Central memory CD4-positive, alpha-beta T cell (primary cell): ENCODE data around the gene PTPRG.

Source experiments
- DNase-seq: peaks from one replicate; pipeline ENCODE4 v3.0.0; 2022

PTPRG gene

DNA sequence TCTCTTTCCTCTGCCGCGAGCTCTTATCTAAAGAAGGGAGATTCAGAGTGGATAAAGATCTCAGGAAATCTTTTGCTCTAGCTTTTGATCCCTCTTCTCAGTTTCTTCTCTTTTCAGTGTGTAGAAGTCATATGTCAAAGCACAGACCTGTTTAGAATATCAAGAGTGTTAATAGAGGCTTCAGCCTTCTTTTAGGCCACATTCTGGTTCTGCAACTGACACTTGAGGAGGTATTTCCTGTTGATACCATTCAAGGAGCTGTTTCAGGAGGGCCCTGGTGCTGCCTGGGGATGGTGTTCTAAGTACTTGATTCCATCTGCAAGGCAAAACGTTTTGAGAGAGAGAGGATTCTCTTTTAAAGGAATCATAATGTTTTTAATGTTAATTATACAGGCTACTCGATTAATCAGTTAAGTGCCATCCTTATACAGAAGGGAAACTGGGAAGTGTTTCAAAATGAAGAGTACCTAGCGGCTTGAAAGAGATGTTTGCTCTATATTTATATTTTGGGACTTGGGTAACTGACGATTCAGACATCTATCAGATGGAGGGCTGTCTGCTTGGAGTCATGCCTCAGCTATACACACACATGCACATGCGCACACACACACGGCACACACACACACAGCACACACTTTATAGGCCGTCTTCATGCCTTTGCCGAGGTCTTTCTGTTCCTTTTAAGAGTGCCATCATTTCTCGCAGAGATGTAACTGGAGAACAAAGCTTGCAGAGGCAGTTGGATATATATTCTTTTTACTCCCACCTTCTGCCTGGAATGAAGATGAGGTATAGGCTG is 313.9 kb downstream of the PTPRG start:
- DNase-seq = no peak

- DNase-seq = no peak
Observed at GRCh38 chr3:61875976-61876671, 314.8 kb downstream of the PTPRG start.

DNA sequence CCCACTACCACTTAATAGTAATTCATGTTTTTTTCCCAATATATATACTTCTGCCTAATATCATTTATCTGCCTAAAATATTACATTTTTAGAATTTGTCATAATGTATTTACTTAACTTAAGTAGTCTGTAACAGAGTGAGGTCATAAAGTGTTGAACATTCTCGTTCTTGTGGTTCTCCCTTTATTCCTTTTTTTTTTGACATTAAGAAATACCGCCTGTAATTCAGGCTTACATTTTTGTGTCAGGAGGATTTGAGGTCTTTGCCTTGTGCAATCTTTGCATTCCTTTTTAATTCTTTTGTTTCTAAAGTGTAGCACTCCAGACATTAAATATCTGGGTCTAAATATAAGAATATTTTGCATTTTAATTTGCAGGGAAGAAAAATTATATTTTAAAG is 315.4 kb downstream of the PTPRG start:
- DNase-seq = no peak

- no peak for DNase-seq
Observed at GRCh38 chr3:61877359-61878138, 316.2 kb downstream of the PTPRG start.

DNA sequence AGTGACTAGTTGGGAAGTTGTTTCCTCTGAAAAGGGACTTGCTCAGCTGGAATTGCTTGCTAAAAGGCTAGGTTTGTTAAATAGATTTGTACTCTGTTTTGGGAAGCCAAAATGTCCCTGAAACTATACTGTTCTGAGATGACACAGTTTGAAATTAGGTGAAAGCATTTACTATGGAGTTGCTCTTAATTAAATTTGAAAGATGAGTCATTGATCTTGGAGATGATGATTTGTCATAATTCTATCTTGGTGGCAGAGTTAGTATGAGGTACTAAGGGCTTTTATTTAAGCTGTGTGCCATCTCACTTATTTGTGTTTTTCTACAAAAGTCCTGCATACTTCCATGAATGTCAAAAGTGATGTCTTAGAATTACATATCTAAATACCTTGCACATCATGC is 320.9 kb downstream of the PTPRG start:
- DNase-seq = no peak

DNA sequence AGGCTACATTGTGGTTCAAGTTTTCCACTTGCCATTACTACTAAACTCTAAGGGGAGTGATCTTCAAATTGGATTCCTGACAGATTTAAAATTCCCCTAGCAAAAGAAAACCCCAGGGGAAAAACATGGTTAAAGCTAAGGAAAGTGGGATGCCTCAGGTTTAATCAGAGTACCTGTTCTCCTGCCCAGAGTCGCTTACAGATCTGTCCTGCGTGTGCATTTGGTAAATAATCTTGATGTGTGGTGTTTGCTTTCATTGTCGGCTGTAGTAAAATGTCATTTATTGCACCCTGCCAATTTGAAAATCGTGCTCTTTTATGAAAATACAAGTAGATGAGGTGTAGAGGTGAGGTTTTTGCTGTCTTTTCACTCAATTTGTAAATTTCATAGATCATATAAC is 323.4 kb downstream of the PTPRG start:
- DNase-seq = no peak

DNA sequence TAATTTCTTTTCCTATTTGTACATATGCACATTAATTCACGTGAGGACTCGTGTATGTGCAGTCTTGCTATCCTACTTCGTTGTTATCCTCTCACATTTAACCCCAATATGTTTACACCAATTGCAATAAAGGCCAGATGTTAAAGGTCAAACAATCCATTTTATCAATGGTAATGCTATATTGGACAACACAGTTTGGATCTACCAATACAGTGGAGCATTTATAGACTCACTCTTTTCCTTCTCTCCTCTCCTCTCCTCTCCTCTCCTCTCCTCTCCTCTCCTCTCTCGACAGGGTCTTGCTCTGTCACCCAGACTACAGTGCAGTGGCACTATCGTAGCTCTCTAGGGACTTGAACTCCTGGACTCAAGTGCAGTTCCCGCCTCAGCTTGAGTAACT is 324.0 kb downstream of the PTPRG start:
- DNase-seq = no peak

- DNase-seq = no peak
Observed at GRCh38 chr3:61887206-61887605, 325.8 kb downstream of the PTPRG start.

DNA sequence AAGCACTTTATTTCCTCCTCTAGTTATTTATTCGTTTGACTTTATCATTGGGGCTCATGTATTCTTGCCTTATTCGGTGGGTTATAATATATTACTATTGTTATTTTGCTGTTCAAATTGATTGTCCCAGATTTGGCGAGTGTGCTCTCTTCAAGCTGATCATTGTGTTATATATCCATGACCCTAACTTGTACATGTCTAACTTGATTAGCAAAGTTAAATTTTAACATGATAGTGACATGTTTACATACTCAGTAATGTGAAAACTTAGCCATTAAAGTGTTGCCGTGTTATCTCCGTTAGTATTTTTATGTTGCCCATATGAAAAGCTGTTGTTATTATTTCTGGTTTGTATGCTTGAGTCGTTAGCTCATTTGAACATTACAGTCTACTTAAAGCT is 327.9 kb downstream of the PTPRG start:
- no peak for DNase-seq

DNA sequence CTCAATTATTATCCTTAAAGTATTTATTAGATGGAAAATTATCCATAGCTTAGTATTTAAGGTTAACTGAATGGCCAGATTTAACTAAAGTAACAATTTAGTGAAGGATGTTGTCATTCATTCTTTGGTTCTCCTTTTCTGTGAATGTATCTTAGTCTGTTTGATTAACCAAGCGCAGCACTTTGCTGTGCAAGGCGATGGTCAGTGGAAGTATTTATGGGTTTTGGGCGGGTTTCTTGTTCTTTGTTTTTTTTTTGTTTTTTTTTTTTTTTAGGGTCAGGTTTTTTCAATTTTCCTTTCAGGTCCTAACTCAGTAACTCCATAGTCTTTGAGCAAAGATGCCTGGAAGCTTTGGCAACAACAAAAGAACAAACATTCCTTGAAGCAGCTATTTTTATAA is 328.8 kb downstream of the PTPRG start:
- no peak for DNase-seq

DNA sequence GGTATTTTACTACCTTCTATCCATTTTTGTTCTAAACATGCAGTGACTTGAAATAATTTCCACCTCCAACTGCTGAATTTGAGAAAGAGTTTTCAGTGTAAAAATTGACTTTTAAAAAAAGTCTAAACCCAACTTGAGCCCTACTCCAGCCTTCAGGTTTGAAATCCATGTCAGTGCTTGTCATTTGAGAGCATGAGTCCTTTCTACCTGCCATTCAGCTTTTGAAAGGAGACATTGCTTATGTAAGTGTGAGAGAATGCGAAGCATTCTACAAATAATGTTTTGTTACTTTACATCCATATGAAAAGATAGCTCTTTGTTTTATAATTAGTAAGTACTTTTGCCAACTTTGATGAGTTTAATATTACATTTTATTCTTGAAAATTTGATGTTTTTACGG is 329.2 kb downstream of the PTPRG start:
- DNase-seq = no peak

DNA sequence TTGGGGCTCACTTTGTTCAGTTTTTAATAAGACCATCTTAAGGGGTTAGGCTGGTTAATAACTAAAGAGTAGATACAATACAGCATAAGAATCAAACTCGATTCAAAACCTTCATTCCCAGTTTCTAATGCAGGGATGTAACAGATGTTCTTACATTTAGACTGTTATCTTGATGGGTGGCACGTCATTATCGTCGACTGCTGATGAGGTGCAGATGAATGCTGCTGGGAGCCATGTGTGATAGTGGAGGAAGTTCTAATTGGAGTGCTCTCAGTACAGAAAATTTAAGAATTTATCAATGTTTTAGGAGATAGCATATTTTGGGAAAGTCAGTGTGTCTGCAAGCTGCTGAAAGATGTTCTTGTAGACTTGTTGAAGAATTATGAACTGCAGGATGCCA is 331.5 kb downstream of the PTPRG start:
- no peak for DNase-seq

DNA sequence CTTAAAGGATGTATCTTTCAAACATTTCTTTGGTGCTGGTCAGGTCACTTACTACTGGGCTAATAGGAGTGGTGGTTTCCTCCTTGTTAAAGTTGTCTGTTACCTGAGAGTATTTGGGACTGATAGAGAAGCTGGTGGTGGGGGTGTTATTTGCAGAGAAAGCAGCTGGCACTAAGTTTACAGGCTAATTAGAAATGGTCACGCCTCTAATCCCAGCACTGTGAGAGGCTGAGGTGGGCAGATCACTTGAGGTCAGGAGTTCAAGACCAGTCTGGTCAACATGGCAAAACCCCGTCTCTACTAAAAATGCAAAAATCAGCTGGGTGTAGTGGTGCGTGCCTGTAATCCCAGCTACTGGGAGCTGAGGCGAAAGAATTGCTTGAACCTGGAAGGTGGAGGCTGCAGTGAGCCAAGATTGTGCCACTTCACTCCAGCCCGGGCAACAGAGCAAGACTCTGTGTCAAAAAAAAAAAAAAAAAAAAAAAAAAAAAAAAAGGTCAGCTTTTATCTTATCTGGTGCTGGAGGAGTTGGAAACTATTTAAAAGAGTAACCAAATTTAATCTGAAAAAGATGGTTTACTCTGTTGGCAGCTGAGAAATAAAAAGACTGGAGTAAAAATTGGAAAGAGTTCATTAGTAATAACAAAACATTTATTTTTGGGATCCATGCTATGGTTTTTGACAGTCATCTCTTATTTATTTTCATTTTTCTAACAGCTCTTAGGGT is 332.6 kb downstream of the PTPRG start:
- no peak for DNase-seq

- DNase-seq = peak; percentile 8
Observed at GRCh38 chr3:61894988-61895935, 333.9 kb downstream of the PTPRG start.

DNA sequence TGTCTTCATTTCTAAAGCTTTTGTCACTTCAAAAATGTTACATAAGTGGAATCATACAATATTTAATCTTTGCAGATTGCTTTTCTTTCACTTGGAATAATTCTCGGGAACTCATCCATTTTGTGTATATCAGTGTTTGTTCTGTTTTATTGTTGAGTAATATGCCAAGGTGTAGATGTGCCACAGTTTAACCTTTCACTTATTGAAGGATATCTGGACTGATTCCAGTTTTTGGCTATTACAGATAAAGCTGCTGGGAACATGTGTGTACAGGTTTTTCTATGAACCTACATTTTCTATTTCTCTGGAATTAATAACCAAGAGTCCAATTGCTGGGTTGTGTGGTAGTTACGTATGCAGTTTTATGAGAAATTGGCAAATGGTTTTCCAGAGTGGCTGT is 334.9 kb downstream of the PTPRG start:
- no peak for DNase-seq

DNA sequence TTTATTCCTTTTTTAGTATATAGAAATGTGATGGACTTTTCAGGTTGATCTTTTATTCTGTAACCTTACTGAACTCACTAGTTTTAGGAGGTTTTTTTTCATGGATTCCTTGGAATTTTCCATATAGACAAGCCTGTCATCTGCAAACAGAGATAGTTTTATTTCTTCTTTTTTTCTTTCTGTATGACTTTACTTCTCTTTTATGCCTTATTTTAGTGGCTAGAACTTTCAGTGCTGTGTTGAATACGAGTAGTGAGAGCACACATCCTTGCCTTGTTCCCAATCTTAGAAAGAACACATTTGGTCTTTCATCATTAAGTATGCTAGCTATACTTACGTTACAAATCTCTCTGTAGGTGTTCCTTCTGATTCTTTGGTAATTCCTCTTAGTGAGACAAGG is 336.5 kb downstream of the PTPRG start:
- DNase-seq = no peak

DNA sequence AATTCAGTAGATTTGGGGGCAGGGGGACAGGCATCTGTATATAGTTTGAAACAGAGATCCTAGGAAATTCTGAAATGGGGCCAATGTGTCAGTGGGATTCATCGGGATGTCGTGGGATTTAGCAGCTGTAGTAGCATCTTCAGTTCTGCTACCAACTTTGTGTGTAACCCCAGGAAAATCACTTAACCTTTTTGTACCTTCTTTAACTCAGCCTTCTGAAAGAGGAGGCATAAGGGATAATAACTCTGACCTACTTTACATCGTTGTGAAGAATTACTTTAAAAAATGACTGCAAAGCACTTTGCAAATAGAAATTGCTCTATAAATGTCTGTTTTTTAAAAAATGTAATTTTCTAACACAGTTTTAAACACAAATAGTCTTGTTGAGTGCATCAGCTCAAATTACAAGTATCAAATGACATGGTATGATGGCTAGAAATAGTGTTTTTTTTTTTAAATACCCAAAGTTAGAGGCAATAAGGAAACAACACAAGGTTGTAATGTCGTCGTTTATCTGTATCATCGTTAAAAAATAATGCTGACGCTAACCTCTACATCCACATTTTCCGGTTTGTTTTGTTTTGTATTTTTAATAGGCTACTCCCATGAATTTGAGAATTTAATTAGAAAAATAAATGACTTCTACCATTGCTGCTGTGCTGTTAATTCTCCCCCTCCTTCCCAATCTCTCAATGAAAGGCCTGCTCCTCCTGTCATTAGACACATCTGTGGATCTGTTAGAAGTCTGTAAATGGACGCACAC is 338.5 kb downstream of the PTPRG start:
- DNase-seq = no peak

DNA sequence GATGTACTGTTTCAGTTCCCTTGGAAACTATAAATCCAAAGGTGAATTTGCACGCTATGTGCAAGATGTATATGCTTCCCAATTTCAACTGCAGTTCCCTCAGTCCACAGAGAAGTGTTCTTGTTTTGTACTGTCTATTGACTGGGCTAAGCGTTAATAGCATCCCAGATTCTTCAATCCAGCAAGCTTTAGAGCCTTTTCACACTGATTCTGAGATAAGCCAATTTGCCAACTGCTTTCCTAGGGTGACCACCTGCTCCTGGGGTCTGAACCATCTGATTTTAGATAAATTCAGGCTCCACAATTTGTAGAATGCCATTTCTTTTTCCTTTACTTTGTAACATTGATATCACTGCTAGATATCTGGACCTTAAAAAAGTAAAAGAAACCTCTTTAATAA is 340.1 kb downstream of the PTPRG start:
- no peak for DNase-seq

GRCh38 chr3:61901986-61902385 is 340.6 kb downstream of the PTPRG start:
- no peak for DNase-seq

DNA sequence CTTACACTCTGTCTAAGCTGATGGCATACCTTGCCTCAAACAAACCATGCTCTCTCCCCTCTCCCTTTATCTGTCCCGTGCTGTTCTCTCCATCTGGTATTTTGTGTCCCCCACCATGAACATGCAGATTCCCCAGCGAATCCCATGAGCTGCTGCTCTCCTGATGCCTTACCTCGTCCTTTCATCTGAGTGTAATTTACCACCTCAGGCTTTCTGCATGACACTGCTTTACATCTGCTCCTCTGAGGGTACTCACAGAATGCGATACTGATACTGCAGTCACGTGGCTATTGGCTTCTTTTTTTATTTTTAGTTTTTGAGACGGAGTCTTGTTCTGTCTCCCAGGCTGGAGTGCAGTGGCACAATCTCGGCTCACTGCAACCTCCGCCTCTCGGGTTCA is 341.7 kb downstream of the PTPRG start:
- no peak for DNase-seq
